Caco-2 (cell line): Measurements from ENCODE around the gene RND3. TPM values are rescaled to one million over a fixed set of nuclear protein-coding genes. Genes with fewer than 3 reads are reported as not detected.

Experiments used
- BruUV-seq: library from RNA; stranded (reverse); fragments of 400-500 nt; replicated peaks from 2 replicates; lab custom pipeline; 2021; lab: Mats Ljungman, UMichigan
- CTCF ChIA-PET: fragments of 300-600 bp; sonication (Branson Sonifier 250); formaldehyde crosslinking; loops from one replicate; lab custom pipeline; 2022; ENCODE audit warnings: antibody characterized with exemption; lab: Charles Lee
- POLR2A ChIA-PET: fragments of 300-600 bp; sonication (Branson Sonifier 250); formaldehyde crosslinking; loops from one replicate; lab custom pipeline; 2022; ENCODE audit warnings: antibody characterized with exemption; lab: Charles Lee
- DNase-seq, 2 experiments: peaks; one replicate each; pipeline versions ENCODE4 v3.0.0 to v3.0.0-alpha.2; 2020 to 2022
- H3K27me3 ChIP-seq: replicated peaks from 2 replicates; pipeline ENCODE4 v1.6.0; 2011; ENCODE audit warnings: low read length; ENCODE audit not compliant: control insufficient read depth, insufficient read depth
- H3K36me3 ChIP-seq: 2 replicates; pipeline ENCODE4 v1.5.1; 2011; ENCODE audit warnings: low read length; ENCODE audit not compliant: control insufficient read depth, insufficient read depth
- H3K4me1 ChIP-seq: fragments of 250-450 bp; sonication (Bioruptor Pico); 2 replicates; pipeline ENCODE4 v1.5.1; 2020; ENCODE audit warnings: mild to moderate bottlenecking
- H3K4me3 ChIP-seq: 2 replicates; pipeline ENCODE4 v1.5.1; 2011; ENCODE audit warnings: low read depth, mild to moderate bottlenecking, control low read depth, low read length
- H3K9me3 ChIP-seq: fragments of 250-450 bp; sonication (Bioruptor Pico); 2 replicates; pipeline ENCODE4 v1.5.1; 2020; ENCODE audit warnings: mild to moderate bottlenecking, moderate library complexity
- H3K27ac Mint-ChIP-seq: one replicate; pipeline ENCODE4 v1.8.0; 2022; ENCODE audit warnings: mixed read lengths; ENCODE audit not compliant: unreplicated experiment
- H3K27me3 Mint-ChIP-seq: one replicate; pipeline ENCODE4 v1.8.0; 2022; ENCODE audit warnings: mixed read lengths; ENCODE audit not compliant: insufficient read depth, unreplicated experiment
- H3K36me3 Mint-ChIP-seq: one replicate; pipeline ENCODE4 v1.8.0; 2022; ENCODE audit warnings: mild to moderate bottlenecking, mixed read lengths; ENCODE audit not compliant: insufficient read depth, unreplicated experiment
- H3K4me1 Mint-ChIP-seq: one replicate; pipeline ENCODE4 v1.8.0; 2022; ENCODE audit warnings: low read depth, mixed read lengths; ENCODE audit not compliant: unreplicated experiment
- H3K4me3 Mint-ChIP-seq: one replicate; pipeline ENCODE4 v1.8.0; 2022; ENCODE audit warnings: mild to moderate bottlenecking, moderate library complexity, mixed read lengths; ENCODE audit not compliant: unreplicated experiment
- H3K9me3 Mint-ChIP-seq: one replicate; pipeline ENCODE4 v1.8.0; 2022; ENCODE audit warnings: mixed read lengths; ENCODE audit not compliant: unreplicated experiment
- CTCF ChIP-seq, 2 experiments: fragments of 200-600 bp in 1 of 2; IDR thresholded peaks; 1 replicate in 1 of 2; 2 replicates in 1 of 2; pipeline versions ENCODE4 v1.5.1 to v1.8.0; 2011 to 2022; ENCODE audit warnings: antibody characterized with exemption in 1 of 2, control low read depth in 1 of 2, inconsistent platforms in 1 of 2, low read depth in 1 of 2, low read length in 1 of 2, mild to moderate bottlenecking in 1 of 2, moderate library complexity in 1 of 2; ENCODE audit not compliant: insufficient read depth in 1 of 2, severe bottlenecking in 1 of 2, unreplicated experiment in 1 of 2
- intact Hi-C: fragments of 100-400 bp; cut with micrococcal nuclease; formaldehyde crosslinking; loops from one replicate; pipeline ENCODE4 v1.10.0; 2022; ENCODE audit not compliant: unreplicated experiment
- total RNA-seq: library from RNA; stranded (reverse); gene quantifications from 2 replicates; pipeline ENCODE4 v1.2.3, GENCODE V29; 2022

The RND3 gene
- total RNA-seq, 1 experiment from 2014 or later: 75.0 TPM

DNA sequence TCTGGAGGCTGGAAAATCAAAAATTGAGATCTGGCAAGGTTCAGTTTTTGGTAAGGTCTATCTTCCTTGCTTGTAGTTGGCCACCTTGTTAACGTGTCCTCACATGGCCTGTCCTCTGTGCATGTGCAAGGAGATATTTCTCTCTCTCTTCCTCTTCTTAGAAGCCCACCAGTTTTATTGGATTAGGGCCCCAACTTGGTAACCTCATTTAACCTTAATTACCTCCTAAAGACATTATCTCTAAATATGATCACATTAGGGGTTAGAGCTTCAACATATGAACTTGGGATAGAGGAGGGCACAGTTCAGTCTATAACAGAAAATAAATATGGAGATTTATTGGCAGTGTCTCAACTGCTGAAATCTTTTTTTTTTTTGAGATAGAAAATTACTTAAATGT lies 19.6 kb upstream of the RND3 start:
- Mint-ChIP-seq H3K4me3 (no peak overlapping the region), H3K27me3 (no peaks in the 10 kb centered on the region), H3K36me3 (no peaks in the 10 kb centered on the region), H3K9me3 (no peaks in the 10 kb centered on the region), H3K4me1 (no peaks in the 10 kb centered on the region), H3K27ac (no peak overlapping the region)
- ChIA-PET POLR2A (interaction anchor here (0.6 kb wide), 1 partner anchor 21 kb away, joined by 3 read pairs; no protein-coding TSS in a partner anchor), CTCF (no interaction called here)
- H3K36me3 ChIP-seq: no peaks in the 10 kb centered on the region
- intact Hi-C loops: no loop called here
- no peak for TF ChIP-seq CTCF (IDR thresholded peaks at IDR 0.05; ENCODE audit: insufficient read depth in 1 of 2, low read depth in 1 of 2, low read length in 1 of 2, severe bottlenecking in 1 of 2, unreplicated experiment in 1 of 2)
- DNase-seq: no peak
- BruUV-seq: no TSS peak
- H3K9me3 ChIP-seq: no peaks in the 10 kb centered on the region
- no peaks in the 10 kb centered on the region for H3K27me3 ChIP-seq
- H3K4me1 ChIP-seq: peaks cover 6% of the 10 kb centered on the region; the same call in 1 of the 2 replicates
- H3K4me3 ChIP-seq: no peak overlapping the region

DNA sequence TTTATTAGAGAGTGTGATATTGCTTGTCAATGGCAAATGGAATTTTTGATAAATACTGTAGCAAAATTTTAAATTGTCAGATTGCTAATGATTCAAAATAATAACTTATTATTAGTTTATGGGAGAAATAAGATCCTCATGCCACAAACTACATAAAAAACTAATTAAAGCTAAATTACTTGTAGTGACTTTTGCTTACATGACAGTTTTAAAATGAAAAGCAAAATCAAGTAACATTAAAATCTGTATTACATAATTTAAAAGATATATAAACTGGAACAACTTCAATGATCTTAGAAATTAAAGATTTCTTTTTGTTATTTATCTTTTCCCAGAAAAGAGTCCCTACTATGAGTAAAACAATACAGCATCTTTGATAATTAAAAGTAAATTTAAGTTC lies 17.7 kb upstream of the RND3 start:
- Mint-ChIP-seq H3K9me3 (no peaks in the 10 kb centered on the region), H3K27me3 (no peaks in the 10 kb centered on the region), H3K4me1 (no peaks in the 10 kb centered on the region), H3K27ac (no peak overlapping the region), H3K4me3 (no peak overlapping the region), H3K36me3 (no peaks in the 10 kb centered on the region)
- no peak for TF ChIP-seq CTCF (IDR thresholded peaks at IDR 0.05; ENCODE audit: insufficient read depth in 1 of 2, low read depth in 1 of 2, low read length in 1 of 2, severe bottlenecking in 1 of 2, unreplicated experiment in 1 of 2)
- Histone ChIP-seq H3K4me3 (no peak overlapping the region), H3K36me3 (no peaks in the 10 kb centered on the region), H3K4me1 (peaks cover 6% of the 10 kb centered on the region; the same call in 1 of the 2 replicates), H3K9me3 (no peaks in the 10 kb centered on the region; the same call in 1 of the 2 replicates), H3K27me3 (no peaks in the 10 kb centered on the region)
- ChIA-PET POLR2A (no interaction called here), CTCF (no interaction called here)
- no peak for DNase-seq
- BruUV-seq: no TSS peak
- intact Hi-C loops: no loop called here

DNA sequence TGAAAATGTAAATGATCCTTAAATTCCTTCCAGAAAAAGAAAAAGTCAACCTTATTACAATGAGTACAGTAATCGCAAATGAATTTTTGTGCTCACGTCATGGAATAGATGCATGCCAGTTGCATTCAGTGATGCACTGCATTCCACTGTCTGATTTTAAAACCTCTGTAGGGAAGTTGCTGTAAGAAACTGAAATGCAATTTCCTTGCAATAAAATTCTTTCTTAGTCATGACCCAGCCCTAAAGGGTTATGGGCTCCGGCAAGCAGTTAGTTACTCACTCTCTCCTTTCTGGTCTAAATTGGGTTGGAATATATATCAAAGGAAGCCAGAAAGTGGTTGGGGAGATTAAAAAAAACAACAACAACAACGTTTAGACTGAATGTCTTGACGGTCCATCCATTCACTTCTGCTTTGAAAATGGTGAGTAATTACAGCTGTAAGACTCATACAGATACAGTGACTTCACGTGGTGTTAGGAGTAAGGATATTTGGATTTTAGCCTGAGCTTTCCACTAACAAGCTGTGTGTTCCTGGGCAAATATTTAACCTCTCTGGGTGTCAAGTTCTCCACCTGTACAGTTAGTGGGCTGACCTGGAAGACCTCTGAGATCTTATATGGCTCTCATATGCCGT lies 8.6 kb upstream of the RND3 start:
- no peak overlapping the region for H3K27ac Mint-ChIP-seq
- CTCF ChIA-PET: no interaction called here

More for the DNA sequence above, 8.6 kb upstream of the RND3 start:
- H3K4me1 Mint-ChIP-seq: no peaks in the 10 kb centered on the region
- Histone ChIP-seq H3K27me3 (no peaks in the 10 kb centered on the region), H3K4me3 (no peak overlapping the region), H3K9me3 (no peaks in the 10 kb centered on the region), H3K36me3 (no peaks in the 10 kb centered on the region), H3K4me1 (no peaks in the 10 kb centered on the region)
- no peaks in the 10 kb centered on the region for H3K27me3 Mint-ChIP-seq
- H3K4me3 Mint-ChIP-seq: no peak overlapping the region
- BruUV-seq: no TSS peak
- TF ChIP-seq CTCF (IDR thresholded peaks at IDR 0.05; ENCODE audit: insufficient read depth in 1 of 2, low read depth in 1 of 2, low read length in 1 of 2, severe bottlenecking in 1 of 2, unreplicated experiment in 1 of 2): no peak
- intact Hi-C loops: no loop called here
- H3K36me3 Mint-ChIP-seq: no peaks in the 10 kb centered on the region
- no peak for DNase-seq
- POLR2A ChIA-PET: no interaction called here
- H3K9me3 Mint-ChIP-seq: no peaks in the 10 kb centered on the region
